ENCODE measurements around the gene NMNAT1.
"Not testable (repeated sequence)": the region's sequence is repeated elsewhere in the genome, so short reads cannot be mapped to it uniquely, and the experiment has no call there.

The NMNAT1 gene

DNA sequence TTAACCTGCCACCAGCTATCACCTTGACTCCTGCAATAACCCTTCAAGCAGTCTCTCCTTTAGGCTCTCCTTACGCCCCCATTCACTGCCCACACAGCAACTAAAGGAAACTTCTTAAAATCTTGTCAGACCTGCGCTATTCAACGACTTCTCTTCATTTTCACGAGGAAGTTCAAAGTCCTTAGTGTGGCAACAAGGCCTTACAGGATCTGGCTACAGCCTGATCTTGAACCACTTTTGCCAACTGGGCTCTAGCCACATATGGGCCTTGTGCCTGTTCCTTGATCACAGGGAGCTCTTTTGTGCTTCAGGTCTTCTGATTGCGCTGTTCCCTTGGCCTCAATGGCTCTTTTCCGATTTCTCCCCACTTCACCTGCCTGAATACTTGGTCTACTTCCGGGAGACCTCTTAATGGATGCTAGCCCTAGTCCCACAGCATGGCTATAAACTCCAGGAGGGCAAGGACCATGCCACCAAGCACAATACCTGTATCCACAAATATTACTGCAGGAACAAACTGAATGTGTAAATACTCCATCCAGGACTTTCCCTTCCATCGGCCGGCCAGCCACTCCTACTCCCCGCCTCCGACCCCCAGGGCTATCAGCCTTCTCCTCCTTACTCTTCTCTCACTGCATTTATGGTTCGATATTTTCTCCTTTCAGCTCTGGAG is 30.9 kb upstream of the NMNAT1 start:
- Histone ChIP-seq H3K27ac (no peak overlapping the region), H3K4me3 (no peak overlapping the region), H3K4me1 (peaks cover 4 to 25% (median 16%) of the 10 kb centered on the region in 4 donors), H3K36me3 (no peaks in the 10 kb centered on the region), H3K27me3 (no peaks in the 10 kb centered on the region), H3K9me3 (no peaks in the 10 kb centered on the region)
- TF ChIP-seq, protein P1, sequence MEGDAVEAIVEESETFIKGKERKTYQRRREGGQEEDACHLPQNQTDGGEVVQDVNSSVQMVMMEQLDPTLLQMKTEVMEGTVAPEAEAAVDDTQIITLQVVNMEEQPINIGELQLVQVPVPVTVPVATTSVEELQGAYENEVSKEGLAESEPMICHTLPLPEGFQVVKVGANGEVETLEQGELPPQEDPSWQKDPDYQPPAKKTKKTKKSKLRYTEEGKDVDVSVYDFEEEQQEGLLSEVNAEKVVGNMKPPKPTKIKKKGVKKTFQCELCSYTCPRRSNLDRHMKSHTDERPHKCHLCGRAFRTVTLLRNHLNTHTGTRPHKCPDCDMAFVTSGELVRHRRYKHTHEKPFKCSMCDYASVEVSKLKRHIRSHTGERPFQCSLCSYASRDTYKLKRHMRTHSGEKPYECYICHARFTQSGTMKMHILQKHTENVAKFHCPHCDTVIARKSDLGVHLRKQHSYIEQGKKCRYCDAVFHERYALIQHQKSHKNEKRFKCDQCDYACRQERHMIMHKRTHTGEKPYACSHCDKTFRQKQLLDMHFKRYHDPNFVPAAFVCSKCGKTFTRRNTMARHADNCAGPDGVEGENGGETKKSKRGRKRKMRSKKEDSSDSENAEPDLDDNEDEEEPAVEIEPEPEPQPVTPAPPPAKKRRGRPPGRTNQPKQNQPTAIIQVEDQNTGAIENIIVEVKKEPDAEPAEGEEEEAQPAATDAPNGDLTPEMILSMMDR (IDR thresholded peaks at IDR 0.05): no peak
- peak in 1 of 2 donors; percentile 23 for DNase-seq
- intact Hi-C loops (cut with DNase I; ENCODE audit: low total_unique reads): loop anchor here (5.0 kb wide), 1 partner anchor 1100 kb away; the partner anchor contains the start of gene TARDBP

DNA sequence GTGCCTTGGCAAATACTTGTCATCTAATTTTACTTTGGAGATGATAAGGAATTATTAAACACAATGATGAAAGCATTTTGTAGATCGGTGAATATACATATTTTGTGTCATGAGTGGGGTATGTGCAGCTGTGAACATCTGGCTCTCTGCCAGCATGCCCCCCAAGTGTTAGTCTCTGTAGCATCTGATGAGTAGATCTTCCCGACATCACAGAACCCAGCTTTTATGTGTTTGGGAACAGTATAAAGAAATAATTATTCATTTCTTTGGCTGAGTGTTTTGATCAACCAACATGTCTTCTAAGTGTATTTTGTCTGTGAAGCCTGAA is 28.7 kb upstream of the NMNAT1 start:
- Histone ChIP-seq H3K36me3 (no peaks in the 10 kb centered on the region), H3K4me1 (peaks cover 0 to 7% (median 6%) of the 10 kb centered on the region in 4 donors), H3K9me3 (no peaks in the 10 kb centered on the region), H3K27me3 (no peaks in the 10 kb centered on the region), H3K27ac (no peak overlapping the region), H3K4me3 (no peak overlapping the region)
- DNase-seq: peak in 1 of 2 donors; percentile 24
- intact Hi-C loops (cut with DNase I; ENCODE audit: low total_unique reads): loop anchor here (5.0 kb wide), 1 partner anchor 1098 kb away; the partner anchor contains the start of gene TARDBP
- TF ChIP-seq, protein P1 (IDR thresholded peaks at IDR 0.05): no peak

DNA sequence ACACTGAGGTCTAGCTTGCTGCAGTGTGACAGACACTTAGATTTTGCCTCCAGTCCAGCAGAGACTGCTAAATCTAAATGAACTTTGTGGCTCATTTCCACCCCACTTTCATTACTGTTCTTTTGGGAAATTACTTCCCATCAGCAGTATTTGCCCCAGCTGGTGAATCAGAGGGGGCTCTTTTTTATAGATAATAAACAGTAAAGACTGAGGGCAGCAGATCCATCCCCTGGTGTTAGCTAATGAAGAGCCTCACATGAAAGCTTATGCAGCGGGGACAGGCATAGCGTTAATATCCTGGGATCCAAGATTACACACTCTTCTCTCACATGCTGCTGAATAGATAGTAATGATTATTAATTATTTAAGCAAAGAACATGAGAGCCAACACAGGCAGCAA is 26.8 kb upstream of the NMNAT1 start:
- intact Hi-C loops (cut with DNase I; ENCODE audit: low total_unique reads): no loop called here
- no peak overlapping the region for H3K4me3 ChIP-seq
- H3K27ac ChIP-seq: no peak overlapping the region
- no peak for DNase-seq
- H3K4me1 ChIP-seq: peaks cover 0 to 3% (median 1%) of the 10 kb centered on the region in 4 donors
- TF ChIP-seq, protein P1 (IDR thresholded peaks at IDR 0.05): no peak
- no peaks in the 10 kb centered on the region for H3K27me3 ChIP-seq
- no peaks in the 10 kb centered on the region for H3K9me3 ChIP-seq
- H3K36me3 ChIP-seq: no peaks in the 10 kb centered on the region

DNA sequence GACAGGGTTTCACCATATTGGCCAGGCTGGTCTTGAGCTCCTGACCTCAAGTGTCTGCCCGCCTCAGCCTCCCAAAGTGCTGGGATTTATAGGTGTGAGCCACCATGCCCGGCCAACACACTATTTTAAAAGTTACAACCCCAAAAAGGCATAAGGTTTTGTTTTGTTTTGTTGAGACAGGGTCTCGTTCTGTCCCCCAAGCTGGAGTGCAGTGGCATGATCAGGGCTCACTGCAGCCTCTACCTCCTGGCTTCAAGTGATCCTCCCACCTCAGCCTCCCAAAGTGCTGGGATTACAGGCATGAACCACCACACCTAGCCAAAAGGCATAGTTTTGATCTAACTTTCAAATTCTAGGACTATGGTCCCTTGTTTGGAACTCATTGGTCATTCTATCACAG is 25.8 kb upstream of the NMNAT1 start:
- H3K4me1 ChIP-seq; H3K9me3 ChIP-seq; intact Hi-C loops (cut with DNase I; ENCODE audit: low total_unique reads); DNase-seq; H3K4me3 ChIP-seq; H3K36me3 ChIP-seq; H3K27me3 ChIP-seq; H3K27ac ChIP-seq: not testable (repeated sequence)

DNA sequence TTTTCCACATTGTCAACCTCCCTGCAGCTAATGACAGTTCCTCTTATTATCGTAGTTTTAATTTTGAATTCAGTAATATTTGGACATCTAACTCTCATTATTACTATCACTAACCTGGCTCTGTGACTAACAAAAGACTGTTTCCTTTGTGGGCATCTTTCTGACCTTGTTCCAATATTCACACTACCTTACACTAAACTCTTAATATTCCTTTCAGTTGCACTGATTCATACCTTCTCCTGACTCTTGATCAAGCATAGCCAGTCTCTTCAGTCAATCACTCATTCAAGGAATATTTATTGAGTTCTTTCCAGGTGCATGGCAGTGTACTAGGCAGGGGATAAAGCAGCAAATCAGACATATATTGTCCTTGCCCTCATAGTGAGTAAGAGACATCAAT is 25.4 kb upstream of the NMNAT1 start:
- H3K9me3 ChIP-seq: no peaks in the 10 kb centered on the region
- DNase-seq: no peak
- H3K4me1 ChIP-seq: no peaks in the 10 kb centered on the region
- H3K27me3 ChIP-seq: no peaks in the 10 kb centered on the region
- intact Hi-C loops (cut with DNase I; ENCODE audit: low total_unique reads): no loop called here
- H3K27ac ChIP-seq: no peak overlapping the region
- TF ChIP-seq, protein P1 (IDR thresholded peaks at IDR 0.05): no peak
- H3K4me3 ChIP-seq: no peak overlapping the region
- no peaks in the 10 kb centered on the region for H3K36me3 ChIP-seq

DNA sequence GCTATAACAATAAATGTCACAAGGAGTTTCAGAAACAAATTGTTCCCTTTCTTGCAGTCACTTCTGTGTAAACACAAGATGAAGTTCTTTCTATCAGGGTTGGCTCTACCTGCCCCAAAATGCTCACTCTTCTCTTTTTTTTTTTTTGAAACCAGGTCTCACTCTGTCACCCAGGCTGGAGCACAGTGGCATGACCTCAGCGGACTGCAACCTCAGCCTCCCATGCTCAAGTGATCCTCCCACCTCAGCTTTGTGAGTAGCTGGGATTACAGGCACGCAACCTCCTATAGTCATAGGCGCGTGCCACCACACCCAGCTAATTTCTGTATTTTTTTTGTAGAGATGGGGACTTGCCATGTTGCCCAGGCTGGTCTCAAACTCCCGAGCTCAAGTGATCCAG is 22.7 kb upstream of the NMNAT1 start:
- TF ChIP-seq, protein P1 (IDR thresholded peaks at IDR 0.05): no peak
- DNase-seq: no peak
- intact Hi-C loops (cut with DNase I; ENCODE audit: low total_unique reads): no loop called here
- Histone ChIP-seq H3K4me1 (no peaks in the 10 kb centered on the region), H3K27me3 (no peaks in the 10 kb centered on the region), H3K4me3 (no peak overlapping the region), H3K36me3 (no peaks in the 10 kb centered on the region), H3K27ac (no peak overlapping the region), H3K9me3 (no peaks in the 10 kb centered on the region)

All from tibial artery (tissue), 4 donors.